AG04449 (cell line): ENCODE measurements around the gene TXNDC2.
"Not testable (repeated sequence)": the region's sequence is repeated elsewhere in the genome, so short reads cannot be mapped to it uniquely, and the experiment has no call there.

ENCODE experiments used
- CTCF ChIA-PET: fragments of 350-600 bp; formaldehyde crosslinking; extraction: SDS; loops from one replicate; lab custom pipeline; 2021; ENCODE audit warnings: antibody characterized with exemption; lab: Yijun Ruan, JAX
- POLR2A ChIA-PET: fragments of 400-600, 350-600 bp; formaldehyde crosslinking; extraction: SDS; loops from one replicate; lab custom pipeline; 2020; ENCODE audit warnings: antibody characterized with exemption, inconsistent platforms; lab: Yijun Ruan, JAX
- DNase-seq: peaks from one replicate; pipeline ENCODE4 v3.0.0-alpha.2; 2010; ENCODE audit warnings: low read depth, low spot score
- H3K4me3 ChIP-seq: 2 replicates; pipeline ENCODE4 v1.5.1; 2011; ENCODE audit warnings: low read depth, mild to moderate bottlenecking, control low read depth, low read length
- CTCF ChIP-seq: IDR thresholded peaks from one replicate; pipeline ENCODE4 v1.5.1; 2011; ENCODE audit warnings: mild to moderate bottlenecking, moderate library complexity, low read length, control low read depth, inconsistent platforms; ENCODE audit not compliant: insufficient read depth; ENCODE audit errors: missing control alignments

The TXNDC2 gene

GRCh38 chr18:9906481-9906880, 20.7 kb downstream of the TXNDC2 start:
- POLR2A ChIA-PET, result no interaction called here
- CTCF ChIA-PET, result interaction anchor here (1.2 kb wide), 1 partner anchor 135 kb away, joined by 3 read pairs; no protein-coding TSS in a partner anchor
- no peak overlapping the region for H3K4me3 ChIP-seq
- TF ChIP-seq CTCF, result no peak
- no peak for DNase-seq

DNA sequence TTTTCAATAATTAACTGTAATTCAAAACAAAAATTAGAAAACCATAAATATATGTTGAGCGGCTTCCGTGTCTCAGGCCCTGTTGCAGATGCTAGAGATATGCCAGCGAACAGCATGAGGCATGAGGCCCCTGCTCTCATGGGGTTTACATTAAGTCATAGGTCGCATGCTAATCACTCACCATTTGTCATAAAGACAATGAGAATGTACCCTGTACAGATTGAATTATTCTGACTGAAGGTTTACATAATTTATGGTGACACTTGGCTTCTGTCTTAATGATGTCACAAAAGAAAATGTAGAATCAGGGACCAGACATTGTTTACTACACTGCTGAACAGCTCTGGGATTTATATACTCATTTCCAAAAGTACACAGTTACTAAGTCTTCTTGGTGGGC, 22.1 kb downstream of the TXNDC2 start:
- TF ChIP-seq CTCF, result no peak
- ChIA-PET CTCF (no interaction called here), POLR2A (no interaction called here)
- no peak for DNase-seq
- no peak overlapping the region for H3K4me3 ChIP-seq

GRCh38 chr18:9910071-9910470, 24.3 kb downstream of the TXNDC2 start:
- H3K4me3 ChIP-seq, result no peak overlapping the region
- DNase-seq, result no peak
- POLR2A ChIA-PET, result no interaction called here
- CTCF ChIA-PET, result no interaction called here
- TF ChIP-seq CTCF, result no peak

GRCh38 chr18:9910661-9911060, 24.9 kb downstream of the TXNDC2 start:
- ChIA-PET CTCF (no interaction called here), POLR2A (no interaction called here)

DNA sequence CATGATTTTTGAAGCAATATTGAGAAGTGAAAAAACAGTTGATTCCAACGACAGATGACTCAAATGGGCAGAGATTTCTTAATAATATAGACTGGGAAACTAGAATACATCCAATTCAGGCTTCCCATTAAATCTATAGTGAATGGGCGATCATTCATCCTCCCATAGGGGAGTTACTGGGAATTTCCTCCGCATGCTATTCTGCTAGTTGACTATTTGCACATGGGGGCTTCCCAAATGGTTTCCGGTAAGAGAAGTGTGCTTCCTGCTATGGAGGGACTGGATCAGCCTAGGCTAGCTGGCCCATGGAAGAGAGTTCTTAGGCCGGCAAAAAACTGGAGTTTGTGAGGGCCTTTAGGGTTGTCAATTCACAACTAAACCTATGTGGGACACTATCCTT, 25.5 kb downstream of the TXNDC2 start:
- TF ChIP-seq CTCF, result no peak
- H3K4me3 ChIP-seq, result no peak overlapping the region
- CTCF ChIA-PET, result no interaction called here
- DNase-seq, result no peak
- POLR2A ChIA-PET, result no interaction called here

More at GRCh38 chr18:9910661-9911060, 24.9 kb downstream of the TXNDC2 start:
- H3K4me3 ChIP-seq, result no peak overlapping the region
- no peak for TF ChIP-seq CTCF
- DNase-seq, result no peak

GRCh38 chr18:9912285-9912684, 26.5 kb downstream of the TXNDC2 start:
- POLR2A ChIA-PET, DNase-seq, CTCF ChIA-PET, H3K4me3 ChIP-seq: not testable (repeated sequence)

- DNase-seq, result no peak
- ChIA-PET CTCF (interaction anchor here (1.0 to 1.1 kb wide), 2 partner anchors 14 to 229 kb away, joined by 3 to 4 read pairs; no protein-coding TSS in a partner anchor), POLR2A (interaction anchor here (0.7 to 1.1 kb wide), 5 partner anchors 16 to 382 kb away, joined by 3 to 5 read pairs (median 3); partner anchors contain the start of gene RAB31)
- no peak for TF ChIP-seq CTCF
- peak overlapping the region; percentile 93 for H3K4me3 ChIP-seq
Measured at GRCh38 chr18:9913151-9913525, 27.4 kb downstream of the TXNDC2 start.
